Caco-2 (cell line): Measurements from ENCODE around the gene XRN2. TPM values are rescaled to one million over a fixed set of nuclear protein-coding genes. Genes with fewer than 3 reads are reported as not detected.

Source experiments
- BruUV-seq: library from RNA; stranded (reverse); fragments of 400-500 nt; replicated peaks from 2 replicates; lab custom pipeline; 2021; lab: Mats Ljungman, UMichigan
- CTCF ChIA-PET: fragments of 300-600 bp; sonication (Branson Sonifier 250); formaldehyde crosslinking; loops from one replicate; lab custom pipeline; 2022; ENCODE audit warnings: antibody characterized with exemption; lab: Charles Lee
- POLR2A ChIA-PET: fragments of 300-600 bp; sonication (Branson Sonifier 250); formaldehyde crosslinking; loops from one replicate; lab custom pipeline; 2022; ENCODE audit warnings: antibody characterized with exemption; lab: Charles Lee
- DNase-seq, 2 experiments: peaks; one replicate each; pipeline versions ENCODE4 v3.0.0 to v3.0.0-alpha.2; 2020 to 2022
- H3K27me3 ChIP-seq: replicated peaks from 2 replicates; pipeline ENCODE4 v1.6.0; 2011; ENCODE audit warnings: low read length; ENCODE audit not compliant: control insufficient read depth, insufficient read depth
- H3K36me3 ChIP-seq: 2 replicates; pipeline ENCODE4 v1.5.1; 2011; ENCODE audit warnings: low read length; ENCODE audit not compliant: control insufficient read depth, insufficient read depth
- H3K4me1 ChIP-seq: fragments of 250-450 bp; sonication (Bioruptor Pico); 2 replicates; pipeline ENCODE4 v1.5.1; 2020; ENCODE audit warnings: mild to moderate bottlenecking
- H3K4me3 ChIP-seq: 2 replicates; pipeline ENCODE4 v1.5.1; 2011; ENCODE audit warnings: low read depth, mild to moderate bottlenecking, control low read depth, low read length
- H3K9me3 ChIP-seq: fragments of 250-450 bp; sonication (Bioruptor Pico); 2 replicates; pipeline ENCODE4 v1.5.1; 2020; ENCODE audit warnings: mild to moderate bottlenecking, moderate library complexity
- H3K27ac Mint-ChIP-seq: one replicate; pipeline ENCODE4 v1.8.0; 2022; ENCODE audit warnings: mixed read lengths; ENCODE audit not compliant: unreplicated experiment
- H3K27me3 Mint-ChIP-seq: one replicate; pipeline ENCODE4 v1.8.0; 2022; ENCODE audit warnings: mixed read lengths; ENCODE audit not compliant: insufficient read depth, unreplicated experiment
- H3K36me3 Mint-ChIP-seq: one replicate; pipeline ENCODE4 v1.8.0; 2022; ENCODE audit warnings: mild to moderate bottlenecking, mixed read lengths; ENCODE audit not compliant: insufficient read depth, unreplicated experiment
- H3K4me1 Mint-ChIP-seq: one replicate; pipeline ENCODE4 v1.8.0; 2022; ENCODE audit warnings: low read depth, mixed read lengths; ENCODE audit not compliant: unreplicated experiment
- H3K4me3 Mint-ChIP-seq: one replicate; pipeline ENCODE4 v1.8.0; 2022; ENCODE audit warnings: mild to moderate bottlenecking, moderate library complexity, mixed read lengths; ENCODE audit not compliant: unreplicated experiment
- H3K9me3 Mint-ChIP-seq: one replicate; pipeline ENCODE4 v1.8.0; 2022; ENCODE audit warnings: mixed read lengths; ENCODE audit not compliant: unreplicated experiment
- CTCF ChIP-seq, 2 experiments: fragments of 200-600 bp in 1 of 2; IDR thresholded peaks; 1 replicate in 1 of 2; 2 replicates in 1 of 2; pipeline versions ENCODE4 v1.5.1 to v1.8.0; 2011 to 2022; ENCODE audit warnings: antibody characterized with exemption in 1 of 2, control low read depth in 1 of 2, inconsistent platforms in 1 of 2, low read depth in 1 of 2, low read length in 1 of 2, mild to moderate bottlenecking in 1 of 2, moderate library complexity in 1 of 2; ENCODE audit not compliant: insufficient read depth in 1 of 2, severe bottlenecking in 1 of 2, unreplicated experiment in 1 of 2
- intact Hi-C: fragments of 100-400 bp; cut with micrococcal nuclease; formaldehyde crosslinking; loops from one replicate; pipeline ENCODE4 v1.10.0; 2022; ENCODE audit not compliant: unreplicated experiment
- total RNA-seq: library from RNA; stranded (reverse); gene quantifications from 2 replicates; pipeline ENCODE4 v1.2.3, GENCODE V29; 2022

Gene XRN2
- total RNA-seq, 1 experiment from 2014 or later: 86.3 TPM

GRCh38 chr20:21395666-21396598 lies 92.8 kb downstream of the XRN2 start:
- no TSS peak for BruUV-seq
- POLR2A ChIA-PET: no interaction called here
- H3K9me3 Mint-ChIP-seq: no peaks in the 10 kb centered on the region
- intact Hi-C loops: no loop called here
- no peak for DNase-seq
- H3K27me3 Mint-ChIP-seq: no peaks in the 10 kb centered on the region
- H3K36me3 Mint-ChIP-seq: peaks cover 20% of the 10 kb centered on the region
- Histone ChIP-seq H3K4me3 (no peak overlapping the region), H3K4me1 (no peaks in the 10 kb centered on the region), H3K27me3 (no peaks in the 10 kb centered on the region), H3K36me3 (no peaks in the 10 kb centered on the region), H3K9me3 (no peaks in the 10 kb centered on the region)
- TF ChIP-seq CTCF (IDR thresholded peaks at IDR 0.05; ENCODE audit: insufficient read depth in 1 of 2, low read depth in 1 of 2, low read length in 1 of 2, severe bottlenecking in 1 of 2, unreplicated experiment in 1 of 2): no peak
- H3K4me1 Mint-ChIP-seq: no peaks in the 10 kb centered on the region
- CTCF ChIA-PET: interaction anchor here (0.6 kb wide), 1 partner anchor 30 kb away, joined by 4 read pairs; no protein-coding TSS in a partner anchor
- no peak overlapping the region for H3K4me3 Mint-ChIP-seq
- H3K27ac Mint-ChIP-seq: no peak overlapping the region

GRCh38 chr20:21396599-21397340 lies 93.6 kb downstream of the XRN2 start:
- CTCF ChIA-PET: no interaction called here
- DNase-seq: no peak
- no peak overlapping the region for H3K4me3 Mint-ChIP-seq
- peaks cover 13% of the 10 kb centered on the region for H3K36me3 Mint-ChIP-seq
- Histone ChIP-seq H3K4me1 (no peaks in the 10 kb centered on the region), H3K9me3 (no peaks in the 10 kb centered on the region), H3K36me3 (no peaks in the 10 kb centered on the region), H3K4me3 (no peak overlapping the region), H3K27me3 (no peaks in the 10 kb centered on the region)
- no peak for TF ChIP-seq CTCF (IDR thresholded peaks at IDR 0.05; ENCODE audit: insufficient read depth in 1 of 2, low read depth in 1 of 2, low read length in 1 of 2, severe bottlenecking in 1 of 2, unreplicated experiment in 1 of 2)
- H3K27me3 Mint-ChIP-seq: no peaks in the 10 kb centered on the region
- BruUV-seq: no TSS peak
- intact Hi-C loops: no loop called here
- POLR2A ChIA-PET: no interaction called here
- H3K9me3 Mint-ChIP-seq: no peaks in the 10 kb centered on the region
- no peaks in the 10 kb centered on the region for H3K4me1 Mint-ChIP-seq
- H3K27ac Mint-ChIP-seq: no peak overlapping the region

GRCh38 chr20:21397341-21398108 lies 94.4 kb downstream of the XRN2 start, which contains the start of gene NKX2-4:
NKX2-4 (minus strand) TSS chr20:21397526; CDS start chr20:21397399, 127 bp downstream.
- no peak for DNase-seq
- CTCF ChIA-PET: no interaction called here
- no peaks in the 10 kb centered on the region for H3K9me3 Mint-ChIP-seq
- H3K27me3 Mint-ChIP-seq: no peaks in the 10 kb centered on the region
- no TSS peak for BruUV-seq
- H3K36me3 ChIP-seq: no peaks in the 10 kb centered on the region
- no peak within 1 kb of the TSS for H3K4me3 ChIP-seq
- TF ChIP-seq CTCF (IDR thresholded peaks at IDR 0.05; ENCODE audit: insufficient read depth in 1 of 2, low read depth in 1 of 2, low read length in 1 of 2, severe bottlenecking in 1 of 2, unreplicated experiment in 1 of 2): no peak
- H3K9me3 ChIP-seq: no peaks in the 10 kb centered on the region
- intact Hi-C loops: no loop called here
- POLR2A ChIA-PET: no interaction called here
- H3K27ac Mint-ChIP-seq: no peak within 1 kb of the TSS
- no peak within 1 kb of the TSS for H3K4me3 Mint-ChIP-seq
- H3K4me1 Mint-ChIP-seq: no peaks in the 10 kb centered on the region
- no peaks in the 10 kb centered on the region for H3K4me1 ChIP-seq
- no peaks in the 10 kb centered on the region for H3K27me3 ChIP-seq
- H3K36me3 Mint-ChIP-seq: peaks cover 6% of the 10 kb centered on the region
